OCI-M2 (cell line): ENCODE data around the gene GCNT1.
"Not testable (repeated sequence)": the region's sequence is repeated elsewhere in the genome, so short reads cannot be mapped to it uniquely, and the experiment has no call there.

ENCODE experiments used
- DNase-seq: peaks from one replicate; lab custom pipeline; 2025; ENCODE audit not compliant: unreplicated experiment; lab: John Stamatoyannopoulos, UW

The GCNT1 gene

GRCh38 chr9:76486151-76486550 is 27.2 kb downstream of the GCNT1 start:
- DNase-seq = no peak

DNA sequence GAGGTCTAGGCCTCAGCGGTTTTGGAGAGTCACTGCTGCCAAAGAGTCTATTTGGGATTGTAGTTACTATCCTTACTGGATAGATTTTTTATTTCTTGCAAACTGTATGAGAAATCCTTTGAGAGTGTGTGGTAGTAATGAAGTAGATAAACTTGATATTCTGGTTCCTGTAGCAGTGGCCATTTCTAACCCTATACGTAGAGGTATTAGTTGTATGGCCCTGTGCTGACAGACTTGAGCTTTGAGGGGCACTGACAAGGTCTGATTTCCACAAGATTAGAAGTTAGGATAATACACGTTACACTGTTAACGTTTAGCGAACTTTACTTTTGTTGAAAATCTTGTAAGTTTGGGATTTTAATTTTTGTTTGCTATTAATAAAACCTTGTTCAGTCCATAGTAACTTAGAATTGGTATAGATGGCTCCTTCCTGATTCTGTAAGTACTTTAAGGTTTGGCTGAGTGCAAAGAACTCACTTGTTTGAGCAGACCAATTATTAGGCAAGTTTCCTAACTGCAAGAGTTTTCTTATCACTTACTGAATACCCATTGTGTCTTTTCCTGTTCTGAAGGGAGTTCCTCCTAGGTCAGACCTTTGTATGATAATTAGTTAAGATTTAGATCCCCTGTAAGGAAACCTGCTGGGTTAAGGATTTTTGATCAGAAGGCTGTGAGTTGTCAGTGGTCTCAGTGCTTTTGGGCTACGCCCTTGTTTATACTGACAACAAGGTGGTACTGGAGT is 31.4 kb downstream of the GCNT1 start:
- no peak for DNase-seq

GRCh38 chr9:76491056-76491455 is 32.1 kb downstream of the GCNT1 start:
- DNase-seq = not testable (repeated sequence)

DNA sequence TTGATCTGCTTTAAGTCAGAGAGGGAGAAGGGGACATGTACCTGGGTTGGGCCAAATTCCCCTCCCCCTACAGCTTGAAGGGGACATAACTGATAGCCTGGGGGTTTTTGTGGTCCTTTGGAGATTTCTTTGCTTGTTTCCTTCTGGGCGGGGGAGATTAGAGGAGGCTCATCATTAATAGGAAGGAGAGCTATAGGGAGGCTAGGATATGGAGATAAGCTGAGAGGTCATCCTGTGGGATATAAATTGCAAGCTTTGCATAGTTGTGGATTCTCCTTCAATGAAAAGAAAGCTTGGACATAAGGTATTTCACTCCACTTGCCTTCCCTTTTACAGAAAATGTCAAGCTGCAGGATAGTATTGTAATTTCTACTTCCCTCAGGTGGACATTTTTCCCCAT is 34.5 kb downstream of the GCNT1 start:
- DNase-seq = not testable (repeated sequence)

DNA sequence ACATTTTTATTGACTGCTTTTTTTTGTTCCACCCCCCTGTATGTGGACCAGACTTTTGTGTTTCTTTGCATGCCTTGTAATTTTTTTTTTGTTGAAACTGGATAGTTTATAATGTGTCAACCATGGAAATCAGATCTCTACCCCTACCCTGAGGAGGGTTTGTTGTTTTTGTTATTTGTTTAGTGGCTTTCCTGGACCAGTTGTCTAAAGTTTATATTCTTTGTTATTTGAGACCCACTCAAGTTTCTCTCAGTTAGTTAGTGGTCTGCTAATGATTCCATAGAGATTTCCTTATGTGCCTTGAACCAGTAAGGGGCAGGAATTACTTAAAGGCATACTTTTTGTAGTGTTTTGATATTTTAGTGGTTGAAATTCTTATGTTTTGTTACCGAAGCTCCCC is 41.1 kb downstream of the GCNT1 start:
- no peak for DNase-seq

DNA sequence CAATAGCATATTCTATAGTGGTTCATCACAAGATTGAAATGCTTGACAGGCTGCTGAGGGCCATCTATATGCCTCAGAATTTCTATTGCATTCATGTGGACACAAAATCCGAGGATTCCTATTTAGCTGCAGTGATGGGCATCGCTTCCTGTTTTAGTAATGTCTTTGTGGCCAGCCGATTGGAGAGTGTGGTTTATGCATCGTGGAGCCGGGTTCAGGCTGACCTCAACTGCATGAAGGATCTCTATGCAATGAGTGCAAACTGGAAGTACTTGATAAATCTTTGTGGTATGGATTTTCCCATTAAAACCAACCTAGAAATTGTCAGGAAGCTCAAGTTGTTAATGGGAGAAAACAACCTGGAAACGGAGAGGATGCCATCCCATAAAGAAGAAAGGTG is 43.8 kb downstream of the GCNT1 start:
- no peak for DNase-seq

DNA sequence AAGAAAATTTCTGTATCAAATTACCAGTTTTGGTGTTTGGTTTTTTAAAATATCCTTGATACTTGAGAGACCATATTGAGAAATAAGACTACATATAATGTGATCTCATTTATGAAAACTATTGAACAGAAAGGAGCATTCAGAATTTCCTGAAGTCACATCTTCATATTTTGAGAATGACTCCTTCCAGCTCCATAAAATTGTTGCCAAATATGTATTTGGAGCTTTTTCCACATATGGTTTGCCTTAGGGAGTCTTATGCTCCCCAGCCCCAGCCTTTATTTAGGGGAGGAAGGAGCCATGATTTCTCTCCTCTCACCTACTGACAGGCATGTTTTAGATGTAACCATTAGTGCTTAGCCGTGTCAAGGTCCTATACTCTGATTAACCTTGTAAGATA is 51.1 kb downstream of the GCNT1 start:
- no peak for DNase-seq

DNA sequence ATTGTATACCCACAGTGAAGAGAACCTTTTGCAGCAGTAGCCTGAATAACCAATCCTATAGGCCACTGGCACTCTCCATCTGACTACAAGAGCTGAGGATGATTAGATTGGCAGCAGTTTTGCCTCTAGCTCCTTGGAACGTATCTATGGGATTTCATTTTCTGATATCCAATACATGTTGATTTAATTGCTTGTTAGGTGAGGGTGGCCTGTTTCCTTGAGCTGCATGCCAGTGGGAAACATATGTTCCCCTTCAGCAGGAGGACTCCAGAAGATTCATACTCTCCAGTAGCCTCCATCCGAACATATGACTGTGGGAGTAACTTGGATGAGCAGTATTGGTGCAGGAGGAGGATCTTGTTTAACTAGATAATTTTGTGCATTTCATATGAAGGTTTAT is 51.5 kb downstream of the GCNT1 start:
- no peak for DNase-seq

DNA sequence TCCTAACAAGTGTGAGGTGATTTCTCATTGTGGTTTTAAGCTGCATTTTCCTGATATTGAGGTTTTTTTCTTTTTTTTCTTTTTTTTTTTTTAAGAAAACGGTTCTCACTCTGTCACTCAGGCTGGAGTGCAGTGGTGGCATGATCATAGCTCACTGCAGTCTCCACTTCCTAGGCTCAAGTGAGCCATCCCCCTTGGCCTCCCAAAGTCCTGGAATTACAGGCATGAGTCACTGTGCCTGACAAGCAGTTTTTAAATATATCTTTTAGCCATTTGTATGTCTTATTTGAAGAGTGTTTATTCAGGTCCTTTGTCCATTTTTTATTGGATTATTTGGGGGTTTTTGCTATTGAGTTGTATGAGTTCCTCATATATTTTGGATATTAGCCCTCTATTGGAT is 53.8 kb downstream of the GCNT1 start:
- no peak for DNase-seq

GRCh38 chr9:76516350-76516749 is 57.4 kb downstream of the GCNT1 start:
- no peak for DNase-seq

GRCh38 chr9:76516871-76517270 is 57.9 kb downstream of the GCNT1 start:
- DNase-seq = no peak

GRCh38 chr9:76519075-76519835 is 60.3 kb downstream of the GCNT1 start:
- no peak for DNase-seq

DNA sequence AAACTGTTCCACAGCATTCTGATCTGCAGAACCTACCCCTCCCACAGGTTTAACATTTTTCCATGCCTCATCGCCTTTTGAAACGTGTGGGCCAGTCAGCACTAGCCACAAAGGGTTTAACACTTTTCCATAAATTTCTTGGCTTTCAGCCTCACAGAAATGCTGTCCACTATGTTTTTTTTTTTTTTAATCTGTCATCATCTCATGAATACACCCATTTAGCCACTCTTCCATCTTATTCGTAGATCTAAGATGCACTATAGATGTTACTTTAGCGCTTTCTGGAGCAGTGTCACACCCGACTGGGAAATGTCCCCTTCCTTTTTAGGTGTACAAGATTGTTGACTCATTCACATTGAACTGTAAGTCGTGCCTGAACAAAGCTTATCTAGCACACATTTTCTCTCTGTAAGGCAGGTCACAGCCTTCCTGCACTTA is 62.3 kb downstream of the GCNT1 start:
- no peak for DNase-seq

GRCh38 chr9:76521906-76522305 is 62.9 kb downstream of the GCNT1 start:
- DNase-seq = no peak

DNA sequence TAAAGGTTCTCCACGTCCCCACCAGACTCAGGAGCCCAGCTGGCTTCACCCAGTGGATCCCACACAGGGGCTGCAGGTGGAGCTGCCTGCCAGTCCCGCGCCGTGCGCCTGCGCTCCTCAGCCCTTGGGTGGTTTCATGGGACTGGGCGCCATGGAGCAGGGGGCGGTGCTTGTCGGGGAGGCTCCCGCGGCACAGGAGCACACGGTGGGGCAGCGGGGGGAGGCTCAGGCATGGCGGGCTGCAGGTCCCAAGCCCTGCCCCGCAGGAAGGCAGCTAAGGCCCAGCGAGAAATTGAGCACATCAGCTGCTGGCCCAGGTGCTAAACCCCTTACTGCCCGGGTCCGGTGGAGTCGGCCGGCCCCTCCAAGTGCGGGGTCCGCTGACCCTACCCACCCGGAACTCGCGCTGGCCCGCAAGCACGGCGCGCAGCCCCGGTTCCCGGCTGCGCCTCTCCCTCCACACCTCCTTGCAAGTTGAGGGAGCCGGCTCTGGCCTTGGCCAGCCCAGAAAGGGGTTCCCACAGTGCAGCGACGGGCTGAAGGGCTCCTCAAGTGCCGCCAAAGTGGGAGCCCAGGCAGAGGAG is 64.7 kb downstream of the GCNT1 start:
- not testable (repeated sequence) for DNase-seq

DNA sequence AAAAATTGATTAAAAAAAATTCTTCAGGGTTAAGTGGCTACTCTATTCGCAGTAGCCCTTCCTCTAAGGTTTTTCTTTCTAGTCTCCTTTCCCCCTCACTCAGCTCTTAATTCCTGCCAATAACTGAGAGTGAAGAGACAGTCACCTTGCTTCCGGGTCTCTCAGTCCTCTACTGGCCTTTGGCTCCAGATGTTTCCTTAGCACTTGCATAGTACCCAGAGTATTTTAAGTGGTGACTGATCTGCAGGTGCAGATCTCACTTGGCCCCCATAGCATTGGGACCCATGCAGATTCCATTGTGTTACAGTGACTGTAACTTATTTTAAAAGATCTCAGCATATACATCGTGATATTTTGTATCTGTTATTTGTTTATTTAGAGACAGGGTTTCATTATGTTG is 66.2 kb downstream of the GCNT1 start:
- DNase-seq = no peak

DNA sequence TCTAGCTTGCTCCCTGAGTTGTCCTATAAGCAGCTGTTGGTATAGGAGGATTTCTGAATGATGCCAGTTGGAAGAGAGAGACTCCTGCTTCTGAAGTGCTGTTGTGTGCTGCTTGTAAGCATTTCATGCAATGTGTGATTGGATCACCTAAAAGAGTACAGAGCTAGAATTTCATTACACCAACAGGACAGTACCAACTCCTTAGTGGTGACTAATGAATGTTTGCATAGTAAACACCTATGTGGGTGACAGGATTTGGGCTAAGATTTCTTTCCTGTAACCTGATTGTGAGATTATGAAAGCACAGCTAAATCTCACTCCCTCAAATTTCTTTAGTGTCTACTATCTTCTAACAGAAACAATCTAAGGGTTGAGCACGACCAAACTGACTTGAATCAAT is 67.0 kb downstream of the GCNT1 start:
- no peak for DNase-seq

DNA sequence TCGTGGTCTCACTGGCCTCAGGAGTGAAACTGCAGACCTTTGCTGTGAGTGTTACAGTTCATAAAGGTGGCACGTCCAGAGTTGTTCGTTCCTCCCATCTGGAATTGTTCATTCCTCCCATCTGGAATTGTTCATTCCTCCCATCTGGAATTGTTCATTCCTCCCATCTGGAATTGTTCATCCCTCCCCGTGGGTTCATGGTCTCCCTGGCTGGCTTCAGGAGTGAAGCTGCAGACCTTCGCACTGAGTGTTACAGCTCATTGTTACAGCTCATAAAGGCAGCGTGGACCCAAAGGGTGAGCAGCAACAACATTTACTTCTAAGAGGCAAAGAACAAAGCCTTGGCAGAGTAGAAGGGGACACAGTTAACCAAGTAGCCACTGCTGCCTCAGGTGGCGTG is 69.1 kb downstream of the GCNT1 start:
- DNase-seq = no peak

GRCh38 chr9:76528642-76529190 is 69.7 kb downstream of the GCNT1 start:
- no peak for DNase-seq

DNA sequence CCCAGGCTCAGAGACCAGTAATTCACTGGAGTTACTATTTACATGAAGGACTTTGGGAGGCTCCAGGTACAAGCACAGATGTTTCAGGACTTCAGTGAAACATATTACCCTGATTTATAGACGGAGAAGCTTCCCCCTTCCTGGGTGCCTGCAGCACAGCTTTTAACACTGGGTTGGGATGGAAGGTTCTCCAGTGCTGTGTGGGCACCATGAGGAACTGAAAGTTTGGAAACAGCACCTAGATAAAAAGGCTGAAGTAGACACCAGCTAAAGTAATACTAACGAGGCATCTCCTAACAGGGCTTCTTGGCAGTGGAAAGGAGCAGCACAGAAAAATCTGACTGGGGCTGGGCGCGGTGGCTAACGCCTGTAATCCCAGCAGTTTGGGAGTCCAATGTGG is 70.7 kb downstream of the GCNT1 start:
- DNase-seq = no peak

DNA sequence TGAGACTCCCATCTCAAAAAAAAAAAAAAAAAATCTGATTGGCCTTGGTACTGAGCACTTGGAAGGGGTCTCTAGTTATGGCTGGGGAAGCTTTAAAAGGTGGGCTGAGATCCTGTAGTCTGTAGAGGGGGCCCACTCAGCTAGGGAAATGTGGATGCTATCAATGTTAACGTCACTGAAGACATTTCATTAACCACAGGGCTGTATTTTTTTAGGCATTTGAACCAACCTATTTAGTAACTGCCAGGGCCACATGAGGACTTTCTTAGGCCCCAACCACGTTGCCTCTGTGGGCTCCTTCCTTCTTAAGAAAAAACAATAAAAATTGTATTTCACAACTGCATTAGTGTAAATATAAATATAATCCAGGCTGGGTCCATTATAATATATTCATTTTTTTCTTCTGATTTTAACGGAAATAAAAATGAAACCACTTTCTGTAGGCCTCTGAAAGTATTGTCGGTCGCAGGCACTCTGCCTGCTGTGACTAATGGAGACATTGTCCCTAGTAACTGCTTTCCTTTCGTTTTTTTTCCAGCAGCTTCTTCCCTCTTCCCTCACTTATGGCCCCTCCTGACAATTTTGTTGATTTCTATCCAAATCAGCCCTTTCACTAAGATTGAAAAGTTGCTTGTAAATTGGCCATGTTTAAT is 71.6 kb downstream of the GCNT1 start:
- no peak for DNase-seq
